ENCODE data around the gene PHRF1. TPM values are rescaled to one million over a fixed set of nuclear protein-coding genes. Genes with fewer than 3 reads are reported as not detected.

The PHRF1 gene
- total RNA-seq, 1 donor: 29.4 TPM

DNA sequence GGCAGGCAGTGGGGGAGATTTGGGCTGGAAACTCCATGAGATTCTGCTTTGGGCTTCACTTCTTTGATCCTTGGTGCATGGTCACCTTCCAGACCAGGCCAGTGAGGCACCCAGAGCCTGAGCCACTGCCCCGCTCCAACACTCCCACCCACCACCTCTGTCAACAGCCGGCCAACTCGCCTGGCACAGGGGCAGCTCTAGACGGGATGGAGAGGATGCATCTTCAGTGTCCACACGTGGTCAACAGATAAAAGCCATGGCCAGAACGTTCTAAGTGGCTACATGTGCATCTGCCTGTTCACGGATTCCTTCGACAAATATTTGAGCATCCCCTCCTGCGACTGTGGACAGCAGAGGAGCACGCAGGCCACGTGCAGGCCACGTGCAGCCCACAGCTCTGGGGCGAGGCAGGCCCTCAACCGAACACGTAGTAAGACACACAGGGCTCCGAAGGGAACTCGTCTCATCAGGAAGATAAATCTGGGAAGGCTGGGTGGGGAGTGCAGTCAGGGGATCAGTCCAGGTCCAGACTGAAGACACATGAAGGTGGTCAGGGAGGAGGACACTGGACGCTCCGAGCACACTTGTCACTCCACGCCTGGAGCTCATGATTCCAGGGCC lies 37.7 kb upstream of the PHRF1 start:
- TF ChIP-seq, protein P1, sequence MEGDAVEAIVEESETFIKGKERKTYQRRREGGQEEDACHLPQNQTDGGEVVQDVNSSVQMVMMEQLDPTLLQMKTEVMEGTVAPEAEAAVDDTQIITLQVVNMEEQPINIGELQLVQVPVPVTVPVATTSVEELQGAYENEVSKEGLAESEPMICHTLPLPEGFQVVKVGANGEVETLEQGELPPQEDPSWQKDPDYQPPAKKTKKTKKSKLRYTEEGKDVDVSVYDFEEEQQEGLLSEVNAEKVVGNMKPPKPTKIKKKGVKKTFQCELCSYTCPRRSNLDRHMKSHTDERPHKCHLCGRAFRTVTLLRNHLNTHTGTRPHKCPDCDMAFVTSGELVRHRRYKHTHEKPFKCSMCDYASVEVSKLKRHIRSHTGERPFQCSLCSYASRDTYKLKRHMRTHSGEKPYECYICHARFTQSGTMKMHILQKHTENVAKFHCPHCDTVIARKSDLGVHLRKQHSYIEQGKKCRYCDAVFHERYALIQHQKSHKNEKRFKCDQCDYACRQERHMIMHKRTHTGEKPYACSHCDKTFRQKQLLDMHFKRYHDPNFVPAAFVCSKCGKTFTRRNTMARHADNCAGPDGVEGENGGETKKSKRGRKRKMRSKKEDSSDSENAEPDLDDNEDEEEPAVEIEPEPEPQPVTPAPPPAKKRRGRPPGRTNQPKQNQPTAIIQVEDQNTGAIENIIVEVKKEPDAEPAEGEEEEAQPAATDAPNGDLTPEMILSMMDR (IDR thresholded peaks at IDR 0.05; ENCODE audit: insufficient read depth, low read depth, low read length): no peak
- DNase-seq (ENCODE audit: low read depth): no peak
- no peak overlapping the region for H3K4me3 ChIP-seq (ENCODE audit: low read depth, low read length)

DNA sequence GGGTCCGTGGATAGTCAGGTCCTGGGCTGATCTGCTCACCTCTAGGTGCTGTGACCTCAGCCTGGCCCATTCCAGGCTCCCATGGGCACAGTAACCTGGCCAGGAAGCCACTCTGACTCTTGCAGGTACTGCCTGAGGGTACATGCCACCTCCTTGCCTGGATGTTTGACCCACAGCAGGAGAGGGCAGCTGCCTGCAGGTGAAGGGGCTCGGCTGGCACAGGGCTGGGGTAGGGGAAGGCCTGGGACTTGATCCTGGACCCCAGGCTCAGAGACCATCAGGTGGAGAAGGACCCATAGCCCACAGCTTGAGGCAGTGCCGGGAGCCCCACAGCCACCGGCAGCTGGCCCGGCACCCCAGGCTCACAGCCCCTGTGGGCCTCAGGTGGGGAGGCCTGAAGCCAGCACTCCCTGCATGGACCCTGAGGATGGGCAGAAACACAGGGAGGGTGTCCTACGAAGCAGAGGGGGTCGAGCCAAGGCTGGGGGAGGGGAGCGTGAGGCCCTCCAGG lies 36.2 kb upstream of the PHRF1 start:
- no peak for DNase-seq (ENCODE audit: low read depth)

DNA sequence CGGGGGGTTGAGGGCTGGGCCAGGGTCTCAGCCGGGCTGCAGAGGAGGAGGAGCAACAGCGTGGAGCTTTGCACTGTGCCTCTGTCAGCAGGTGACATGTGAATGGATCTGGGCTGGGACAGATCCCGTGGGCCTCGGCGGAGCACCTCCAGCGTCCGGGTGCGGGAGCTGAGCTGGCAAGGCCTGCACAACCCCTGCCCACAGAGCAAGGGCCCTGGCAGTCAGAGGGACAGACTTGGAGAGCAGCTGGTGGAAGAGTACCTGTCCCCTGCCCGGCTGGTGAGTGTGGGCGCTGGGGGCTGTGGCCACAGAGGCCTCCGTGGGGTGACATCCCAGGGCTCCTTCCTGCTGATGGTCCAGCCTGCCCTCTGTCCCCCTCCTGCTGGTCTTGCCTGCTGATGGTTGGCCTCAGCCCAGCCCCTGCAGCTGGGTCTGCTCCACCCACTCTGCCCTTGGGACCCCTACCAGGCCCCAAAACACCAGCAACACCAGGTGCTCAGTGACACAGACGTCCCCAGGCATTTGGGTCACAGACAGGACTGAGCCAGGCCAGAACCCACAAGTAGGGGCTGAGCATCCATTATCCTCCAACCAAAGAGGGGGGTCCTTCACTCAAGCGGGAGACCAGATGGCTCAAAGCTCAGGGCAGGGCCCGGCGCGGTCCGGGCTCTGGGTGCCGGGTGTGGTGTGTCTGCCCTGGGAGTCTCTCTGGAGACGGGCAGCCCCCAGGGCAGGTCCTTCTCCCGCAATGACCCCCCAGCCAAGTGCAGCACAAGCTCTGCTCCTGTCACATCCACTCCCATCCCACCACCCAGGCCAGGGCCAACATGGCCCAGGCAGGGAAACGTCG lies 35.5 kb upstream of the PHRF1 start:
- TF ChIP-seq, protein P1 (IDR thresholded peaks at IDR 0.05; ENCODE audit: insufficient read depth, low read depth, low read length): no peak
- no peak for DNase-seq (ENCODE audit: low read depth)
- no peak overlapping the region for H3K4me3 ChIP-seq (ENCODE audit: low read depth, low read length)

More for the DNA sequence above, 36.2 kb upstream of the PHRF1 start:
- TF ChIP-seq, protein P1 (IDR thresholded peaks at IDR 0.05; ENCODE audit: insufficient read depth, low read depth, low read length): no peak
- H3K4me3 ChIP-seq (ENCODE audit: low read depth, low read length): no peak overlapping the region

DNA sequence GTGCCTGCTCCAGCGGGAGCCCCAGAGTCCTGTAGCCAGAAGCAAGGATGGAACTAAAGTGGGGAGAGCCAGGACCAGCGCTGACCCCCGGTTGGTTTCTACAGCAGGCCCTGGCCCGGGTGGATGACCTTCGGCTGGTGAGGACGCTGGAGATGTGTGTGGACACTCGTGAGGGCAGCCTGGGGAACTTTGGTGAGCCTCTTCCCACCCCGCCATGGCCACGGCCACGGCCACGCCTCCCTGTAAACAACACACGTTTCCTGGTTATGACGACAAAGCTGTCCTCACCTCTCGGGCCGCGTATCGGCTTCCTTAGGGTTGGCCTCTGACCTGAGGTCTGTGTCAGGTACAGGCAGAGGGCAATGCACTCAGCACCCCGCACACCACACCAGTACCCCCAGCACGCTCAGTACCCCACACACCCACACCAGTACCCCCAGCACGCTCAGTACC lies 34.8 kb upstream of the PHRF1 start:
- no peak overlapping the region for H3K4me3 ChIP-seq (ENCODE audit: low read depth, low read length)
- DNase-seq (ENCODE audit: low read depth): no peak
- TF ChIP-seq, protein P1 (IDR thresholded peaks at IDR 0.05; ENCODE audit: insufficient read depth, low read depth, low read length): no peak

DNA sequence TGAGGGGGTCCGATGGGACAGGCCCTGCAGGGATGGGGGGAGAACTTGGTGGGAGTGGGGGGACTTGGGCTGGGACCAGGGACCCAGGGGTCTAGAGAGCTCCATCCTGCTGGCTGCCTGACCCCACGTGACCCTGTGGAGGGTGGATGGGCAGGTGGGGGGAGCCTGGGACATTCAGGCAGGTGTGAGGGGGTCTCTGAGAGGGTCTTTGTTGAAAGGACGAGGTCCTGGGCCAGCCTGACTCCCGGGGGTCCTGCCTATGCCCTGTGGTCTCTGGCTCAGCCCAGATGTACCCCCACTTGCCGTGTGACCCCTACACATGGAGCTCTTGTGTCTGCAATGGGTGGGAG lies 31.5 kb upstream of the PHRF1 start:
- DNase-seq (ENCODE audit: low read depth): no peak
- H3K4me3 ChIP-seq (ENCODE audit: low read depth, low read length): no peak overlapping the region
- TF ChIP-seq, protein P1 (IDR thresholded peaks at IDR 0.05; ENCODE audit: insufficient read depth, low read depth, low read length): no peak

DNA sequence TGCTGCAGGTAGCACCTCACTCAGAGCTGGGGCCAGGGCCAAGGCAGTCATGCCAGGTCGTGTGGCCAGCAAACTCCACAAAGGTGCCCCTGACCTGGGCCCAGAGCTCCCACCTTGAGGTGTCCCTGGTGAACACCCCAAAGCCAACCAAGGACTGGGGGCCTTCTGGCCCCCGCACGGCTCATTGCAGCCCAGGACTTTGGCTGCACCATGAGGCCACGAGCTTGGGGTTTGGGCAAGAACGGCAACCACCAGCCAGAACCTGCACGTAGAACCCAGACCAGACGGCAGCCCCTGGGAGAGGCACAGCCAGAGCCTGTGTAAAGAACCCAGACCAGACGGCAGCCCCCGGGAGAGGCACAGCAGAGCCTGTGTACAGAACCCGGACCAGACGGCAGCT lies 31.1 kb upstream of the PHRF1 start:
- H3K4me3 ChIP-seq (ENCODE audit: low read depth, low read length): no peak overlapping the region
- no peak for DNase-seq (ENCODE audit: low read depth)
- TF ChIP-seq, protein P1 (IDR thresholded peaks at IDR 0.05; ENCODE audit: insufficient read depth, low read depth, low read length): no peak

Data from fibroblast of villous mesenchyme (primary cell).